Cardiac septum (tissue), 1 donor: ENCODE results near the gene HEBP2. TPM values are rescaled to one million over a fixed set of nuclear protein-coding genes. Genes with fewer than 3 reads are reported as not detected.

Source experiments
- microRNA-seq: library from miRNA; unstranded; fragments of <30 nt; microRNA quantifications from one replicate; pipeline ENCODE4 v1.2.0, GENCODE V29; 2020
- total RNA-seq: library from RNA; stranded (reverse); fragmentation: NEBNext Ultra II Directional; extraction: Animal tissue kit (Norgen Biotek cat#: 25700); gene quantifications from one replicate; pipeline ENCODE4 v1.2.1, GENCODE V29; 2021
- donor health status: DM: no; HTN: no; CAD: no.

HEBP2 gene
- total RNA-seq, 1 donor from 2014 or later, result 98.9 TPM

Small RNAs within 50 kb of the gene (microRNA-seq; reads per million reads assigned to microRNA genes)
- 8.5 reads per million, percentile 20 among the genes with 10 or more reads in this experiment for gene MIR3145

Other genes starting within 250 kb of the HEBP2 start
- gene ARFGEF3, start 242.3 kb upstream of the HEBP2 start, total RNA-seq, result 9.6 TPM
- not detected for gene PBOV1, start 185.7 kb upstream of the HEBP2 start, total RNA-seq
- gene SMIM28, start 26.3 kb upstream of the HEBP2 start, total RNA-seq, result not detected
- 88.2 TPM for gene NHSL1, start 95.3 kb downstream of the HEBP2 start, total RNA-seq